Tibial nerve (tissue), 4 donors: ENCODE results near the gene TAOK1.

Experiments
- EP300 ChIP-seq, 2 donors: sonication (generic); formaldehyde crosslinking; IDR thresholded peaks; one replicate each; pipeline ENCODE4 v1.6.1; 2017; ENCODE audit warnings: antibody characterized with exemption in 2 of 2, mild to moderate bottlenecking in 1 of 2
- TF ChIP-seq, protein P1 (sequence below), 5 experiments: fragments of 200-600 bp in 3 of 5; fragments of 450-650 bp in 2 of 5; sonication (generic) in 3 of 5; IDR thresholded peaks; one replicate each; pipeline ENCODE4 v1.5.1; 2016 to 2019; ENCODE audit warnings: antibody characterized with exemption in 5 of 5, mild to moderate bottlenecking in 3 of 5, moderate library complexity in 2 of 5

DNA sequence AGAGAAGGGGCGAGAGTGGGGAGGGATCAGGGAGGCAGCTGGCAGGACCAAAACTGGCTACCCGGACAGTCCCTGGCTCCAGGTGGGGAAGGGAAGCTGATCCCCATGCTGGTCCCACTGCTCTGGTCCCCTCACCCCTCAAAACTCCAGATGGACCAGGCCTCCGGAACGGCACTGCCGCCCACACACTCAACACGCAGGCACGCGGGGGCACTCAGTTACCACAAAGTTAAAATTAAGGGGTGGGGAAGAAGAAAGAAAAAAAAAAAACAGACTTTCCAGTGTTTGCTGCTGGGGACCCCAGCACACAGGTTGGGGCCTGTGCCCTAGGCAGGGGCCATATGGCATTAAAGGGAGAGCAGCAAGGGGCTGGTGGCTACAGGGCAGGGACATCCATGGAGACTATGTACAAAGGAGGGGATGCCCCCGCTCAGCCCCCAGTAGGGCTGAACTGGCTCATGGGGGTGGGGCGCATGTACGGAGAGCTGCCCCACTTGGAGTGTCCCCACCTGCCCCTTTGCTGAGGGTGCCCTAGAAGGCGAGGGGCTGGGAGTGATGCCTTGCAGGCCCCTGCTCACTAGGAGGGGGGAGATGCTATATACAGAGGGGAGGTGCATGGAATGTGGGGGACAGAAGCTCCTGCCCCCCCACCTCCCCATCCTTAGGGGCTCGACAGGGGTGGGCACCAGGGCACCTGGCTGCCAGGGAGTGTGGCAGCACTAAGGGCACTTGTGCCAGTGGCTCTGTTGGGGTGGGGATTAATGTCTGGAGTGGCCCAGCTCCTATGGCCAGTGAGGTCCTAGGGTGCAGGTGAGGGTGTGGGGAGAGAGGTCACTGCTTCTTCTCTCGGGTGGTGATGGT lies 183.9 kb downstream of the TAOK1 start:
- TF ChIP-seq, protein P1, sequence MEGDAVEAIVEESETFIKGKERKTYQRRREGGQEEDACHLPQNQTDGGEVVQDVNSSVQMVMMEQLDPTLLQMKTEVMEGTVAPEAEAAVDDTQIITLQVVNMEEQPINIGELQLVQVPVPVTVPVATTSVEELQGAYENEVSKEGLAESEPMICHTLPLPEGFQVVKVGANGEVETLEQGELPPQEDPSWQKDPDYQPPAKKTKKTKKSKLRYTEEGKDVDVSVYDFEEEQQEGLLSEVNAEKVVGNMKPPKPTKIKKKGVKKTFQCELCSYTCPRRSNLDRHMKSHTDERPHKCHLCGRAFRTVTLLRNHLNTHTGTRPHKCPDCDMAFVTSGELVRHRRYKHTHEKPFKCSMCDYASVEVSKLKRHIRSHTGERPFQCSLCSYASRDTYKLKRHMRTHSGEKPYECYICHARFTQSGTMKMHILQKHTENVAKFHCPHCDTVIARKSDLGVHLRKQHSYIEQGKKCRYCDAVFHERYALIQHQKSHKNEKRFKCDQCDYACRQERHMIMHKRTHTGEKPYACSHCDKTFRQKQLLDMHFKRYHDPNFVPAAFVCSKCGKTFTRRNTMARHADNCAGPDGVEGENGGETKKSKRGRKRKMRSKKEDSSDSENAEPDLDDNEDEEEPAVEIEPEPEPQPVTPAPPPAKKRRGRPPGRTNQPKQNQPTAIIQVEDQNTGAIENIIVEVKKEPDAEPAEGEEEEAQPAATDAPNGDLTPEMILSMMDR (IDR thresholded peaks at IDR 0.05), result no peak
- TF ChIP-seq EP300 (IDR thresholded peaks at IDR 0.05), result no peak
